SK-N-SH (cell line): Measurements from ENCODE around the gene NBEA. TPM values are rescaled to one million over a fixed set of nuclear protein-coding genes. Genes with fewer than 3 reads are reported as not detected.
A peak's percentile ranks its signal among the peaks of the same experiment; 100 is the strongest.

Experiments used
- CTCF ChIA-PET: fragments of 300-600, 350-600 bp; formaldehyde crosslinking; extraction: SDS; loops from one replicate; lab custom pipeline; 2021; lab: Yijun Ruan, JAX
- POLR2A ChIA-PET: fragments of 350-600 bp; sonication (Branson Sonifier 250); formaldehyde crosslinking; extraction: SDS; loops from one replicate; lab custom pipeline; 2020; ENCODE audit warnings: antibody characterized with exemption, inconsistent platforms; lab: Yijun Ruan, JAX
- DNase-seq: peaks from one replicate; pipeline ENCODE4 v3.0.0; 2012
- H2AFZ ChIP-seq: fragments of 200-600 bp; sonication (generic); 2 replicates; pipeline ENCODE4 v1.8.1; 2016; ENCODE audit warnings: antibody characterized with exemption, mild to moderate bottlenecking, low read depth
- H3F3A ChIP-seq: fragments of 200-600 bp; sonication (generic); replicated peaks from 2 replicates; pipeline ENCODE3; 2016; ENCODE audit warnings: antibody characterized with exemption, mild to moderate bottlenecking; ENCODE audit not compliant: insufficient read depth
- H3K27ac ChIP-seq, 2 experiments: fragments of 200-500 bp in 1 of 2; fragments of 200-600 bp in 1 of 2; sonication (Bioruptor generic) in 1 of 2; sonication (generic), shearing (Covaris generic) in 1 of 2; 2 replicates each; pipeline versions ENCODE4 v1.5.1 to v1.6.1; 2014 to 2016; ENCODE audit warnings: low read depth in 2 of 2, inconsistent platforms in 1 of 2, low read length in 1 of 2, mild to moderate bottlenecking in 1 of 2, mixed read lengths in 1 of 2
- H3K27me3 ChIP-seq: fragments of 200-600 bp; sonication (generic), shearing (Covaris generic); 2 replicates; pipeline ENCODE4 v1.6.1; 2016; ENCODE audit warnings: mixed run types; ENCODE audit not compliant: insufficient read depth
- H3K36me3 ChIP-seq, 2 experiments: fragments of 200-500 bp in 1 of 2; fragments of 200-600 bp in 1 of 2; sonication (Bioruptor generic) in 1 of 2; sonication (generic) in 1 of 2; replicated peaks in 1 of 2; 2 replicates each; pipeline versions ENCODE3 to v1.5.1; 2014 to 2016; ENCODE audit warnings: low read length in 1 of 2, mild to moderate bottlenecking in 1 of 2; ENCODE audit not compliant: insufficient read depth in 2 of 2, control insufficient read depth in 1 of 2
- H3K4me1 ChIP-seq, 2 experiments: fragments of 200-500 bp in 1 of 2; fragments of 200-600 bp in 1 of 2; sonication (Bioruptor generic) in 1 of 2; sonication (generic), shearing (Covaris generic) in 1 of 2; 2 replicates each; pipeline versions ENCODE4 v1.5.1 to v1.6.1; 2014 to 2016; ENCODE audit warnings: low read depth in 1 of 2, low read length in 1 of 2, mixed run types in 1 of 2; ENCODE audit not compliant: insufficient read depth in 2 of 2, control insufficient read depth in 1 of 2
- H3K4me2 ChIP-seq: fragments of 200-600 bp; sonication (generic), shearing (Covaris generic); 2 replicates; pipeline ENCODE4 v1.6.1; 2017; ENCODE audit warnings: mixed run types
- H3K4me3 ChIP-seq, 2 experiments: fragments of 200-500 bp in 1 of 2; fragments of 200-600 bp in 1 of 2; sonication (Bioruptor generic) in 1 of 2; sonication (generic), shearing (Covaris generic) in 1 of 2; 2 replicates each; pipeline versions ENCODE4 v1.5.1 to v1.8.1; 2014 to 2016; ENCODE audit warnings: low read depth in 2 of 2, inconsistent platforms in 1 of 2, low read length in 1 of 2, mild to moderate bottlenecking in 1 of 2, mixed read lengths in 1 of 2, moderate library complexity in 1 of 2
- H3K79me2 ChIP-seq: fragments of 200-600 bp; sonication (generic); 2 replicates; pipeline ENCODE4 v1.8.1; 2017; ENCODE audit warnings: mild to moderate bottlenecking; ENCODE audit not compliant: insufficient read depth
- H3K9ac ChIP-seq: fragments of 200-600 bp; sonication (generic); 2 replicates; pipeline ENCODE4 v1.6.1; 2017; ENCODE audit warnings: mixed run types
- H3K9me2 ChIP-seq: fragments of 200-600 bp; sonication (generic); 2 replicates; pipeline ENCODE4 v1.6.1; 2017; ENCODE audit warnings: mixed run types
- H3K9me3 ChIP-seq: fragments of 200-600 bp; sonication (generic); 2 replicates; pipeline ENCODE4 v1.6.1; 2017; ENCODE audit warnings: mixed run types, mild to moderate bottlenecking, moderate library complexity
- H4K20me1 ChIP-seq: fragments of 200-600 bp; sonication (generic); 2 replicates; pipeline ENCODE4 v1.6.1; 2017; ENCODE audit warnings: mild to moderate bottlenecking, mixed run types; ENCODE audit not compliant: insufficient read depth
- CTCF ChIP-seq: fragments of 200-600 bp; sonication (generic); IDR thresholded peaks from 2 replicates; pipeline ENCODE4 v1.6.1; 2017; ENCODE audit warnings: antibody characterized with exemption, mild to moderate bottlenecking, moderate library complexity
- ELF1 ChIP-seq: IDR thresholded peaks from 2 replicates; pipeline ENCODE4 v1.4.0; 2012
- FOXM1 ChIP-seq: IDR thresholded peaks from 2 replicates; pipeline ENCODE4 v1.4.0; 2012; ENCODE audit warnings: low read depth, mild to moderate bottlenecking
- JUND ChIP-seq: IDR thresholded peaks from 2 replicates; pipeline ENCODE4 v1.4.0; 2012
- MAX ChIP-seq: IDR thresholded peaks from 2 replicates; pipeline ENCODE4 v1.4.0; 2012; ENCODE audit warnings: low read depth
- NFIC ChIP-seq: IDR thresholded peaks from 2 replicates; pipeline ENCODE4 v1.4.0; 2012; ENCODE audit warnings: borderline replicate concordance
- NRF1 ChIP-seq: IDR thresholded peaks from 2 replicates; pipeline ENCODE4 v1.6.1; 2012; ENCODE audit warnings: low read depth, mild to moderate bottlenecking, low read length
- PBX3 ChIP-seq: IDR thresholded peaks from 2 replicates; pipeline ENCODE4; 2012
- POLR2AphosphoS5 ChIP-seq: IDR thresholded peaks from 2 replicates; pipeline ENCODE4 v1.6.1; 2012; ENCODE audit warnings: low read depth, low read length
- RAD21 ChIP-seq: IDR thresholded peaks from 2 replicates; pipeline ENCODE4 v1.6.1; 2012; ENCODE audit warnings: mild to moderate bottlenecking, low read length
- RFX5 ChIP-seq: IDR thresholded peaks from 2 replicates; pipeline ENCODE4 v1.6.1; 2012; ENCODE audit warnings: mild to moderate bottlenecking, improper control_type of control experiment, low read length
- TCF12 ChIP-seq: IDR thresholded peaks from 2 replicates; pipeline ENCODE4 v1.4.0; 2012
- TEAD4 ChIP-seq: IDR thresholded peaks from 2 replicates; pipeline ENCODE4 v1.4.0; 2012; ENCODE audit warnings: mild to moderate bottlenecking, borderline replicate concordance; ENCODE audit not compliant: insufficient read depth
- USF1 ChIP-seq: IDR thresholded peaks from 2 replicates; pipeline ENCODE4 v1.4.0; 2012; ENCODE audit warnings: low read depth, borderline replicate concordance
- YY1 ChIP-seq: IDR thresholded peaks from 2 replicates; pipeline ENCODE4 v1.4.0; 2012; ENCODE audit warnings: low read depth, mild to moderate bottlenecking
- ZBTB33 ChIP-seq: IDR thresholded peaks from 2 replicates; pipeline ENCODE4 v1.4.0; 2012; ENCODE audit warnings: low read depth, borderline replicate concordance
- WGBS: methylation state at CpG from one replicate; pipeline ENCODE4 v1.1.6; 2017; ENCODE audit warnings: low lambda C conversion rate; 5-methylcytosine and 5-hydroxymethylcytosine counted together
- polyA plus RNA-seq, 3 experiments: library from polyadenylated mRNA; depleted of rRNA; stranded (reverse); fragments of >200 nt; gene quantifications; 2 replicates each; pipeline ENCODE4 v1.2.3, GENCODE V29; 2012

The NBEA gene
- polyA plus RNA-seq, 1 of the 3 experiments (the other 2 are of a cell fraction), result 12.3 TPM

- Histone ChIP-seq H3K4me3 (no peak overlapping the region), H3K27ac (peak overlapping the region in 1 of 2 experiments; percentile 58; a peak in 2 of 4 replicates), H3K36me3 (no peaks in the 10 kb centered on the region), H3K9ac (no peak overlapping the region), H4K20me1 (no peaks in the 10 kb centered on the region), H3F3A (no peaks in the 10 kb centered on the region), H3K9me3 (no peaks in the 10 kb centered on the region), H3K9me2 (no peaks in the 10 kb centered on the region), H3K4me2 (no peak overlapping the region), H2AFZ (no peak overlapping the region), H3K4me1 (no peaks in the 10 kb centered on the region; a peak in 1 of 4 replicates), H3K79me2 (no peaks in the 10 kb centered on the region), H3K27me3 (no peaks in the 10 kb centered on the region)
- TF ChIP-seq TCF12 (peak; percentile 88), FOXM1 (0 out of 2 replicates have a peak, but pooled peaks have one; percentile 17), ZBTB33 (no peak), JUND (0 out of 2 replicates have a peak, but pooled peaks have one; percentile 5), CTCF (no peak), PBX3 (0 out of 2 replicates have a peak, but pooled peaks have one; percentile 12)
- no peak for DNase-seq
- ChIA-PET CTCF (no interaction called here), POLR2A (no interaction called here)
Measured at GRCh38 chr13:35293579-35294226, 351.6 kb downstream of the NBEA start.

- TF ChIP-seq YY1 (no peak), TEAD4 (no peak), NRF1 (no peak), NFIC (no peak), USF1 (no peak), MAX (no peak), CTCF (no peak), RFX5 (no peak), RAD21 (no peak), POLR2AphosphoS5 (no peak), ELF1 (no peak)
- Histone ChIP-seq H3K79me2 (no peaks in the 10 kb centered on the region), H4K20me1 (no peaks in the 10 kb centered on the region), H3K9ac (no peak overlapping the region), H2AFZ (no peak overlapping the region), H3K36me3 (no peaks in the 10 kb centered on the region), H3K4me3 (no peak overlapping the region), H3F3A (no peaks in the 10 kb centered on the region), H3K9me2 (no peaks in the 10 kb centered on the region), H3K4me2 (no peak overlapping the region), H3K27ac (no peak overlapping the region), H3K27me3 (no peaks in the 10 kb centered on the region), H3K9me3 (no peaks in the 10 kb centered on the region; the same call in 1 of the 2 replicates), H3K4me1 (no peaks in the 10 kb centered on the region)
- ChIA-PET CTCF (no interaction called here), POLR2A (no interaction called here)
- 86% methylated on average over 2 of the region's 2 CpGs for WGBS
- DNase-seq, result no peak
Measured at GRCh38 chr13:35309706-35310105, 367.6 kb downstream of the NBEA start.
